ENCODE measurements around the gene FBLN2. TPM values are rescaled to one million over a fixed set of nuclear protein-coding genes. Genes with fewer than 3 reads are reported as not detected.

FBLN2 gene
- total RNA-seq, 1 donor from 2014 or later = not detected

DNA sequence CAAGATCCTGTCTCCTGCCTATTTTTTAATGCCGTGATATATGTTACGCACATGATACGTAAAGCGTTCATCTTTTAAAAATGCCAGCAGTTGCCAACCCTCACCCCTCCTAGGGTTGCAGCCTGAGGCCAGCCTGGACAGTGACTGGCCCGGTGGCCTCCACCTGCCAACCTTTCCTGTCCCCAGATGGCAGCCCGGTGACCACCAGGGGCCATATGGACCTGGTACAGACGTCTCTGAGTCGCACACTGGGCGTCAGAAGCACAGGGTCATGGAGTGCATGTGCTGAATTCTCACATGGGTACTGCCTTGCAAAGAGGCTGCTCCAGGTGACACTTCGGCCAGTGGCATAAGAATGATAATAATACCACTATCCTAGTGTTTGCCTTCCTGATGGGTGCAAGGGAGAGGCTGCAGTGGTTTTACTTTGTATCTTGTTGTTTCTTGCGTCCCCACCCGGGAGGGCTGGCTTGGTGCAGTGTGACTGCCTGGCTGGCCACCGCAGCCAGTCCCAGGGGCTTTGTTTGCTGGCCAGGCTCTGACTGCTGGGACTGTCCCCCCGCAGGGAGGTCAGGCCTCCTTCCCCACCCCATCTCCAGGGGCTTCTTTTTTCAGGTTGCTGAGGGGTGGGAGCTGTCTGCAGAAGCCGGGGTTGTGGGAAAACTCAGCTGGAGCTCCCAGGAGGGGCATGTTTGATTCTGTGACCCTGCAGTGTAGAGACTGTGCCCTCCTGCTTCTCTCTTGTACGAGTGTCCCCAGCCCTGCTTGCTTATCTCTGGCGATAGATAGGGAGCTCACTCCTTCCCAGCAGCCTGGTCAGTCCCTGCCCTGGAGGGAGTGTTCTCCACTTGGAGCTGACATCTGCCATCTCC, 16.9 kb downstream of the FBLN2 start:
- intact Hi-C loops (cut with micrococcal nuclease) = no loop called here

DNA sequence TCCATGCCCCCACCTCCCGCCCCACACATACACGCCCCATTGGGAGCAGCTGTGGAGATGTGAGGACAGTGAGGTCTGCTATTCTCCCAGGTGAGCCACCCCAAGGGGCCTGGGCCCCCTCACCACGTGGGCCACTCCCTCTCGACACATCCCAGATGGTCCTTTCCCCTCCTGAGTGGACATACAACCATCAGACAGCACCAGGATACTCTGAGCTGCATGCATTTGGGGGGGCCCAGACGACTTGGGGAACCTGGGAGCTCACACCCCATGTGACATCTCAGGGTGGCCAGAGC, 17.5 kb downstream of the FBLN2 start:
- intact Hi-C loops (cut with micrococcal nuclease) = no loop called here

DNA sequence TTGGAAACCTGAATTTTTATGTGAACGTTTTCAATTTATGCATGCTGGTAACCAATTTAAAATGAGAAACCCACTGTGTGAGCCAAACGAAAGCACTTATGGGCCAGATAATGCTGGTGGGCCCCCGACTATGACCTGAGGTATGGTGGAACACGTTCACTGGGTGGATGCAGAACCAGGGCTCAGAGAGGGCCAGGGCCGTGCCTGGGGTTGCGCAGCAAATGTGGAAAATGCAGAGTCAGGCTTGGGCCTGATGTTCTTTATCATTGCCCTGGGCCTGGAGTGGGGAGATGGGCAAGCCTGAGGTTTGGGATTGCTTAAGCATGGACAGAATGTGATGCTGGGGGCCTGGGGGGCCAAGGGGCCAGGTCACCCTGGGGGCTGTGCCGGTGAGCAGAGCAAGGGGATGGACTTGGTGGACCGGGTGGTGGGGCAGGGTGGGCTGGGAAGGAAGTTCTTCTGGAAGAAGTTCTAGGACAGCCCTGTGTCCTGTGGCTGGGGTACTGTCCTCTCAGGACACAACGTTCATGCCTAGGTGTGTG, 17.9 kb downstream of the FBLN2 start:
- intact Hi-C loops (cut with micrococcal nuclease) = no loop called here

DNA sequence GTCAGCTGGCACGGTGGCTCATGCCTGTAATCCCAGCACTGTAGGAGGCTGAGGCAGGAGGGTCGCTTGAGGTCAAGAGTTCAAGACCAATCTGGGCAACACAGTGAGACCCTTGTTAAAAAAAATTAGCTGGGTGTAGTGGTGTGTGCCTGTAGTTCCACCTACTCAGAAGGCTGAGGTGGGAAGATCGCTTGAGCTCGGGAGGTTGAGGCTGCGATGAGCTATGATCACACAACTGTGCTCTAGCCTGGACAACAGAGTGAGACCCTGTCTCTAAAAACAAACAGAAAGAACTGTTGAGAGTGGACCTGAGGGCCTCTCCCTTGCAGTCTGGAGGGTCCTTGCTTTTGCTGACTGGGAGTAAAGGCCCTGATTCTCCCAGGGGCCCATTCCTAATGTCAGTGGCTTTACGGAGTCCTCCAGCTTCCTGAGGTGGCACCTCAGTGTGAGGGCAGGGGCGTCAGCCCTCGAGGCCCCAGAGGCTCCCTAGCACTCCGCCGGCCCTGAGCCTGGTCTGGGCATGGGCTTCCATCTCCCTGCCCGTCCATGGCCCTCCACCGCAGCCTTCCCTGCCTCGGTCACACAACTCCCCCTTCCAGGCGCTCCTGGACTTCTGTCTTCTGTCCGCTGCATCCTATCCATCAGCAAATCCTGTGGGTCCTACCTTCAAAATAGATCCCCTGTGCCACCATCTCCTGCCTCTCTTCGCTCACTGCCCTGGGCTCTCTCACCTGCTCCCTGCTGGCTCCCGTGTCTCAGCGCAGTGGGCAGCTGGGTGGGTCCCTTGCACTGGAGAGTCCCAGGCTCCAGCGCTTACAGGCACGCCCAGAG, 19.0 kb downstream of the FBLN2 start:
- intact Hi-C loops (cut with micrococcal nuclease) = no loop called here

DNA sequence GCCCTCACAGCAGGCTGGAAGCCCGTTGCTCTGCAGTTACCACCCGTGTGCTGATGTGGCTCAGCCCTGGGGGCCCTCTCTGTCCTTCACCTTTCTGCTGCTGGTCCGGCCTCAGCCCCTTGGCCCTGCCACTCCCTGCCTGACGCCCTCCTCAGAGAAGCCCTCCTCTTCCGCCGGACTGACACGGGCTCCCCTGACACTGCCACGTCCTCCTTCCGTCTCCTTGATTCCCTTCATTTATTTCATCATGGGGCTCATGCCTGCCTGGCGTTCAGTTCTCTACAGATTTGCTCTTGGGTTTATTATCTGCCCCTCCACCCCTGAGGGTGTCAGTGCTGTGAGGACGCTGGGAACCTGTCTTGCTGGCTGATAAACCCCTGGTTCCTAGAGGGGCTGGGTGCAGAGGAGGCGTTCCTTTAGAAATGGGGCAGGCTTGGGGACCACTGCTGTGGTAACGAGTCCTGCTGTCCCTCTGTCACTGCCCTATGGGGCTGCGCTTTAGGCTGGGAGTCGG, 19.6 kb downstream of the FBLN2 start:
- intact Hi-C loops (cut with micrococcal nuclease) = no loop called here

DNA sequence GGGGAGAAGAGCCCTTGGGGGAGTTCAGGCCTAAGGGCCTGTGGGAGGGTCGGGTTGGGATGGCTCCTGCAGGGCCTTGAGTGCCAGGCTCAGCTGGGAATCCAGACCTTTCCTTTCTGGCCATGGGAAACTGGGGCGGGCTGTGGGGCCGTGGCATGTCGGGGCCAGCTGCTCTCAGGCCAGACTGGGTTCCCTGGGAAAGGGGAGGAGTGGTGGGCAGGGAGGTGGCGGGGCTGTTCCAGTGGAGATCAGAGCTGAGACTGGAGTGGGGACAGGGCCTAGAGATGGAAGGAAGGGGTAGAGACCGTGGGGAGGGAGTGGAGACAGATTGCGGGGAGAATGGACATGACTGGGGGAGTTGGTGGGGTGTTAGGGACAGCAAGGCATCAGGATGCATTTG, 20.3 kb downstream of the FBLN2 start:
- intact Hi-C loops (cut with micrococcal nuclease) = no loop called here

DNA sequence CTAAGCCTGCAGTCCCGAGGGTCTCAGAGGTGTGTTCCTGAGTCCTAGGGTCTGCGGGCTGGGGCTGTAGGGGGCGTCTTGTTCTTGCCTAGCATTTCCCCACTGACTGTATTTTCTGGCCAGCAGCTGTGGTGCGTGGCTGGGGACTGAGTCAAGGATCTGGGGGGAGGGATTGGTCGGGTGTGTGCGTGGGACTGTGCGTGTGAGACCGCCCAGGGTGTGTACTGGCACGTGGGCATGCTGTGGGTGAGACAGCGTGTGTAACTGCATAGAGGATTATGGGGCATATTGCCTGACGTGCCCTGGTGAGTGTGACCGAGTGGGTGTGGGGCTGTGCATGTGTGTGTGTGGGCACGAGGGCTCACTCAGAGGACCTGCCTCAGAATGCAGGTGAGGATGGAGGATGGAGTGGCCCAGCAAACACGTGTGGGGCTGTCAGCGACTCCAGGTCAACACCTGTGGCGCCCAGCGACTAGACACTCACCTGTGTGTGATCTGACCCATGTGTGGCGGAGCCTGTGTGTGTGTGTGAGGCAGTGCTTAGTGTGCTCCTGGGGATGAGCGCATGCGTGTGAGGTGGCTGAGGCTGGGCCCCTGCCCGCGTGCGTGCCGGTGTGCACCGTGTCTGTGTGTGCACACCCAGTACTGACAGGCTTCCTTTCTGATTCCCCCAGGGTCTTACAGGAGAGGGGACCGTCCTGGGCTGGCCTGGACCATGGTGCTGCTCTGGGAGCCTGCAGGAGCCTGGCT, 20.9 kb downstream of the FBLN2 start:
- intact Hi-C loops (cut with micrococcal nuclease) = no loop called here

DNA sequence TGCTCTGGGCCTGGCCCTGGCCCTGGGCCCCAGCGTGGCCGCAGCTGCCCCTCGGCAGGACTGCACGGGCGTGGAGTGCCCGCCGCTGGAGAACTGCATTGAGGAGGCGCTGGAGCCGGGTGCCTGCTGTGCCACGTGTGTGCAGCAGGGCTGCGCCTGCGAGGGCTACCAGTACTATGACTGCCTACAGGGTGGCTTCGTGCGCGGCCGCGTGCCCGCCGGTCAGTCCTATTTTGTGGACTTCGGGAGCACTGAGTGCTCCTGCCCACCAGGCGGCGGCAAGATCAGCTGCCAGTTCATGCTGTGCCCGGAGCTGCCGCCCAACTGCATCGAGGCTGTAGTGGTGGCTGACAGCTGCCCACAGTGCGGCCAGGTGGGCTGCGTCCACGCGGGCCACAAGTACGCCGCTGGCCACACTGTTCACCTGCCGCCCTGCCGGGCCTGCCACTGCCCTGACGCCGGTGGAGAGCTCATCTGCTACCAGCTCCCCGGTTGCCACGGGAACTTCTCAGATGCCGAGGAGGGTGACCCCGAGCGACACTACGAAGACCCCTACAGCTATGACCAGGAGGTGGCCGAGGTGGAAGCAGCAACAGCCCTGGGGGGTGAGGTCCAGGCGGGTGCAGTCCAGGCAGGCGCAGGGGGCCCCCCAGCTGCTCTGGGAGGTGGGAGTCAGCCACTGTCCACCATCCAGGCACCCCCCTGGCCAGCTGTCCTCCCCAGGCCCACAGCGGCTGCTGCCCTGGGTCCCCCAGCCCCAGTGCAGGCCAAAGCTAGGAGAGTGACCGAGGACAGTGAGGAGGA, 21.7 kb downstream of the FBLN2 start:
- intact Hi-C loops (cut with micrococcal nuclease) = no loop called here

DNA sequence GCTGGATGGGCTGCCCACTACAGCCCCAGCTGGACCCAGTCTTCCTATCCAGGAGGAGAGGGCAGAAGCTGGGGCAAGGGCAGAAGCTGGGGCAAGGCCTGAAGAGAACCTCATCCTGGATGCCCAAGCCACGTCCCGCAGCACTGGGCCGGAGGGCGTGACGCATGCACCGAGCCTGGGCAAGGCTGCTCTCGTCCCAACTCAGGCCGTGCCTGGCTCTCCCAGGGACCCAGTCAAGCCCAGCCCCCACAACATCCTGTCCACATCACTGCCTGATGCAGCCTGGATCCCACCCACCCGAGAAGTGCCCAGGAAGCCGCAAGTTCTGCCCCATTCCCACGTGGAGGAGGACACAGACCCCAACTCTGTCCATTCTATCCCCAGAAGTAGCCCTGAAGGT, 22.3 kb downstream of the FBLN2 start:
- intact Hi-C loops (cut with micrococcal nuclease) = no loop called here

DNA sequence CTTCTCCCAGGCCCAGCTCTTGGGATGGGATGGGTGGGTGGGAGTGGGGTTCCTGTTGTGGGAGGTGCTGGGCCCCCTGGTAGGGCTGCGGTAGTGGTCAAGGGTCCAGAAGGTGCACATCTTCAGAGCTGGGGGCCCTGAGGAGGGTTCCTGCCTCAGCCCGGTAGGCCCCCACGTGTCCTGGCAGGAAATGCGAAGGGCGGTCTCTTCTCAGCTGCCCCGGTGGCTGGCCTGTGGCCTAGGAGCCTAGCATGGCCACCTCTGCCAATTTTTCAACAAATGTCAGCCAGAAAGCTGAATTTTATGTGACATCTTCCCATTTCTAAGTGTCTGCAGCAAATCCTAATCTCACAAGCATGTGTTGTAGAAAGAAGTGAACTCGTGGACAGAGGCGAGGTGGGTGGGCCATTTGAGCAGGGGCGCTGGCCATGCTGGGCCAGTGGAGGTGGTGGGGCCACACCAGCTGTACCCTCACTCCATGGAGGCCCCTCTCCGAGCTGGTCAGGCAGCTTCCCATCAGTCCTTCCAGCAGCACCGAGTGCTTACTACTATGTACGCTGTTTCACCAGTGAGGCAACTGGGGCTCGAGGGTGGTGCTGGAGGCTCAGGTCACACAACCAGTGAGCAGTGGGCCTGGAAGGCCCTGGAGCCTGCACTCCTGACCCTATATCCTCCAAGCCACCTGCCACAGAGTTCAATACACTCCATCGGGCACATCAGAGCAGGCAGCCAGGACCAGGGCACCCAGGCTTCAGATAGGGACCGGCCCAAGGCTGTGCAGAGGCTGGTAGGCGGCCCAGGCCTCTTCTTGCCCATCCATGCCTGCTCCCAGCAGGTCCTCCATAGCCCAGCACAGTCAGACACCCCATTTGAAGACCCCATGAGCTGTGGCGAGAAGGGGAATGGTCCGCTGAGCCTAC, 23.2 kb downstream of the FBLN2 start:
- intact Hi-C loops (cut with micrococcal nuclease) = no loop called here

DNA sequence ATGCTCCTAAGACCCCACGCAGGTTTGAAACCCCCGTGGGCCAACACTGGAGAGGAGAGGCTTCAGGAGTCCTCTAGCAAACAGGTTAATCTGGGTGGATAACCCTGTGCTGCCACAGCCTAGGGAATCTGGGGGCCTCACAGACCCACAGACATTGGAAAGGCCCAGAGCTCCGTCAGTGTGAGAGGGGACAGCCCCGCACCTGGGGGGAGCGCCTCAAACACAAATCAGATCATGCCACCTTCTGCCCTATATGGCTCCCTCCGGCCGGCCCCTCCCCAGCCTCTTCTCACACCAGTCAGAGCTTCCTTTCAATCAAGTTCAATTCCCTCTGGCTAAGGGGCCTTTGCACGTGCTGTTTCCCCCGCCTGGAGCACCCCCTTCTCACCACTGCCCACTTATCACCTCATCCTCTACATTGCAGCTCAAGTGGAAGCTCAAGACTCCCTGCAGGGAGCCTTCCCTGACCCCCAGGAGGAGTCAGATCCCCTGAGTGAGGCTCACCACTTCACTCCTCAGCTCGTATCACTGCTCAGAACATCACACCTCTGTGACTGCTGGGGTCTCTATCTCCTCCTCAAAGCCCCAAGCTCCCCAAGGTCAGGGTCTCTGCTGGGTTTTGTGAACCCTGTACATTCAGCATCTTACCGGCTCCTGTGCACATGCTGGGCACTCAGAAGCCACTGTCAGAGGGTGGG, 24.1 kb downstream of the FBLN2 start:
- intact Hi-C loops (cut with micrococcal nuclease) = no loop called here

DNA sequence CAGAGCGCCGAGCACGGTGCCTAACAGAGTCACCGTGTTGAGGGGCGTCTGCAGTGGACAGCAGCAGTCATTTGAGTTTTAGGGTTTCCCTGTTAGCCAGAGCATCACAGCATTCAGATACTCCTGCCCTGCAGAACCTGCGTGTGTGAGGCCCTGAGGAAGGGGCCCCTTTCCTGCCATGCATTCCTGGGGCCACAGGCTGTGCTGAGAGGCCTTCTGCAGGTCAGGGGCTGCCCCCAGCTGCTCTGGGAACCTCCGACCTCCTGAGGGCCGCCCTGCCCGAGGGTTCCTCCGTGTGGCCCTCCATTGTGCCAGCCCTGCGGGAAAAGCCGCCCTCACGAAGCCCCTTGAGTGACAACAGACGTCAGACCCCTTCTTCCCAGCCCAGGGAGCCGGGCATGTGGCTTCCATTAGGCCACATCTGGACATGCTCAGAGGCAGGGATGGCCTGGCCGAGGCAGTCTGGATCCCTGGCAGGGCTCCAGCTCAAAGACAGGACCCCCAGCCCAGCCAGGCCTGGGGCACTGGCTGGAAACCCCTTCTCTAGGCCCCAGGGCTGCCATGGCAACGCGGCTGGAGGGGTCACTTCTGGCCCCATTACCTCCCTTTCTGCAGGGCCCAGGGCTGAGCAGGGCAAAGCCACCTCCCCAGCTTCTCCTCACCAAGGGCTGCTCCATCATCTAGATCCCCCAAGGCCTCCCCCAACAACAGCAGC, 25.3 kb downstream of the FBLN2 start:
- intact Hi-C loops (cut with micrococcal nuclease) = no loop called here

DNA sequence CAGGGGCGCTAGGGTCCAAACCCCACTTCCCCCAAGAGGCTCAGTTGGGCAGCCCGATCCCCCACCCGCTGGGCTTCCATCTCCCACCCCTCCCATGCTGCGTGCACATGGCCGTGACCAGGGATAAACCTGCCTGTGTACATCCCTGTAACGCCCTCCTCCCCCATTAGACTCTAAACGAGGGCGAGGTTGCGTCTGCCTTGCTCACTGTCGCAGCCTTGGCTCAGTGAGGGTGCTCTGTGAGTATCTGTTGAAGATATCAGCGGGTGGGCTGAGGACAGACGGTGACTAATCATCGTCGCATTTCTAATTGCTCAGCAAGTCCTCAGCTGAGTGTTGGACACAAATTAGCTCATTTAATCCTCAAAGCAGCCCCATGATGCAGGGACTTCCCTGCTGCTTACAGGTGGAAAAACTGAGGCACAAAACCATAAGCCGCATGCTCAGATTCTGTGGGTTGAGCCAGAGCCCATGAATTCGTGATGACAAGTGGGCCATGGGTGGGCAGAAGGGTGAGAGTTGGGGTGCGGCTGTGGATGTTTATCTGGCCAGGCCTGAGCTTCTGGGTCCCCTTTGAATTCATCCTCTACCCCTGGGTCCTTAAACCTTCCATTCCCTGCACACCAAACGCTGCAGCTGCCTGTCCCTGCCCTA, 26.0 kb downstream of the FBLN2 start:
- intact Hi-C loops (cut with micrococcal nuclease) = no loop called here

DNA sequence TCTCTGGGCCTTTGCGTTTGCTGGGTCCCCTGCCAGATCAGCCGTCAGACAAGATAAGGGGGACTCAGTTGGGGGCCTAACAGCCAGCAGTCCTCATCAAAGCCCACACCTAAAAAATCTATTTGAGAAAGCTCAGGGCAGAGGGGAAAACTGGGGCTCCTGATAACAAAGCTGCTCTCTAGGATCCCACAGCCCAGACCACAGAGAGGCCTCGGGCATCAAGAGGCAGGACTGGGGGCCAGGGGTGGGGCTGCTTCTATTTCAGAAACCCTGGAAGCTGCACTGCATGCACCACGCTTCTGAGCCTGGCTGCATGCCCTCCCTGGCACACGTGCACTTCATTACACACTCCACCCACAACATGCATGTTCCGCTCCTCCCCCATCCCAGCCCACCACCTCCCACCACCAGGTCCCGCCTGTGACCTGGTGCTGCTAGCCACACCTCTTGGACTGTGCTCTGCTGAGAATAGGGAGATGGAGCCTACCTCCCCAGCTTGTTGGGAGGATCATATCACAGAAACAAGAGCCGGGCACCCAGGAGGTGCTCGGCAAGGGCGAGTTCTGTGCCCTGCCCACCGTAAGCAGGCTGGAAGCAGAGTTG, 26.6 kb downstream of the FBLN2 start:
- intact Hi-C loops (cut with micrococcal nuclease) = no loop called here

DNA sequence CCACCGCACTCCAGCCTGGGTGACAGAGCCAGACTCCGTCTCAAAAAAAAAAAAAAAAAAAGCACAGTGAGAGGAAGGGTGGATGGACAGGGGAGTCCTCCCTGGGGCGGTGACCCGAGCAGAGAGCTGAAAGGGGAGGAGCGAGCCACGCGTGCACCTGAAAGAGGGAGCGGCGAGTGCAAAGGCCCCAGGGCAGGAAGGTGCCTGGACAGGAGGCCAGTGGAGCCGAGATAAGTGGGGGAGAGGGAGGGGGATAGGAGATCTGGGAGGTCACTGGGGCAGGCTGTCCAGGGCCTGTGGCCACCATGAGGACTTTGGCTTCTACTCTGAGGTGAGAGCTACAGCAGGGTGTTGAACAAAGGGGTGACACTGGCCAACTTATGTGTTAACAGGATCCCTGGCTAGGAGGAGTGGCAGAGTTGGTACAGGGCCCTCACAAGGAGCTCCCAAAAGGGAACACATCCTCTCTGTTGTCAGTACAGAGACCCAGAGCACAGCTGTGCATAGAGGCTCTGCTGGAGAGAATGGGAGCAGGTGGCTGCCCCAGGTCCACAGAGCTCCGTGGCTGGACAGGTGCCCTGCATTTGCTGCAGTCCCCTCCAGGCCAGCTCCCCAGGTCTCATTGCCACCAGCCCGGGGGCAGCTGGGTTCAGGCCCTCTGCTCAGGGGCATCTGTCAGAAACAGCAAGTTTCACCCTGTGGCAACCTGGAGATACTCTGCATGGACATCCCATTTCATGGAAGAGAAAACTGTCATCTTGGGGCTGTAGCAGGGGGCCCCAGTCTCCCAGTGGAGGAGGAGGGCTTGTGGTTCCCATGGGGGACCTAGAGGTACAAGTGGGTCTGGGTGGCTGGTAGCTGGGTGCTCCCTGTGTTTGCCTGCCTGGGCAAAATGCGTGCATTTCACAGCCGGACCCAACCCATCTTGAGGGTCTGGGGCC, 28.5 kb downstream of the FBLN2 start:
- intact Hi-C loops (cut with micrococcal nuclease) = no loop called here

DNA sequence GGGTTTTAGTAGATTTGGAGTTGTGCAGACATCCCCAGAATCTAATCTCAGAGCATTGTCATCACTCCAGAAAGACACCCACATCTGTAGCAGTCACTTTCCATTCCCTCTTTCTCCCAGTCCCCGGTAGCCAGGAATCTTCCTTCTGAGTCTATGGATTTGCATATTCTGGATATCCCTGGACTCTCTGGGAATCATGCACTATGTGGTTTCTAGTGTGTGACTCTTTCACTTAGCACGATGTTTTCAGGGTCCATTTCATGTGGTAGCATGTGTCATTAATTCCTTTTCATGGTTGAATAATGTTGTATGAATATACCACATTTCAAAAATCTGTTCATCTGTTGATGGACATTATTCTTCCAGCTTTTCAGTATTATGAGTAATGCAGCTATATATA, 29.3 kb downstream of the FBLN2 start:
- intact Hi-C loops (cut with micrococcal nuclease) = no loop called here

Data from T-helper 1 cell treated with Interleukin-12 subunit alpha and Interleukin-12 subunit beta and Interleukin-4 antibody, amounts not matched to agents 30 ng/mL and 1 ng/mL, for 36 hours (primary cell).